Brain microvascular endothelial cell (primary cell): ENCODE data around the gene OR2D2.

Experiments
- DNase-seq: peaks from one replicate; pipeline ENCODE4 v3.0.0-alpha.2; 2020
- H3K27ac ChIP-seq: fragments of 250-450 bp; sonication (Bioruptor Pico); 2 replicates; pipeline ENCODE4 v1.5.1; 2020; ENCODE audit warnings: mild to moderate bottlenecking, moderate library complexity
- H3K27me3 ChIP-seq: fragments of 250-450 bp; sonication (Bioruptor Pico); replicated peaks from 2 replicates; pipeline ENCODE4 v1.5.1; 2020; ENCODE audit warnings: mild to moderate bottlenecking
- H3K36me3 ChIP-seq: fragments of 250-450 bp; sonication (Bioruptor Pico); replicated peaks from 2 replicates; pipeline ENCODE4 v1.5.1; 2020; ENCODE audit warnings: mild to moderate bottlenecking
- H3K4me3 ChIP-seq: 2 replicates; pipeline ENCODE4 v1.5.1; 2011; ENCODE audit warnings: low read depth, mild to moderate bottlenecking, control low read depth, low read length, moderate library complexity
- in situ Hi-C: cut with HindIII; loops from 2 replicates; pipeline ENCODE4 v1.10.0; 2017; ENCODE audit warnings: low sequenced_read_pairs, low pct_ligation_motif_present
- TF ChIP-seq, protein P1 (sequence below): IDR thresholded peaks from 2 replicates; pipeline ENCODE4 v1.5.1; 2011; ENCODE audit warnings: low read depth, mild to moderate bottlenecking, moderate library complexity, low read length, control low read depth, inconsistent platforms; ENCODE audit errors: missing control alignments

Gene OR2D2

DNA sequence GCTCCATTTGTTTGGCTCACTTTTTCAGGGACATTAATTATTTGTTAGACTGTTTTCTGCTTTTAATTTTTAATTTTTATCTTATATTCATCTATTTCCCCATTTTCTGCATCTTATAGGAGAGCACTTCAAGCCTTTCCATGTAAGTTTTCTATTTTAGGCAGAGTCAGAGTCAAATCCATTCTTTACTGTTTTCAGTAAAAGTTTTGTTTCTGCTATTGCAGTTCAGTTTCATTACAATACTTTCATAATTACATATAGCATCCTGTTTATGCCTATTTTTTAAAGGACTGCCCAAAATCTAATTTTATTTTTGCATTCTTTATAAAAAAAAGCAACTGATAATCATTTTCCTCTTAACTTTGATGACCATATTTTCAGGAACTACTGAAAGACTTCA is 50.6 kb downstream of the OR2D2 start:
- TF ChIP-seq, protein P1, sequence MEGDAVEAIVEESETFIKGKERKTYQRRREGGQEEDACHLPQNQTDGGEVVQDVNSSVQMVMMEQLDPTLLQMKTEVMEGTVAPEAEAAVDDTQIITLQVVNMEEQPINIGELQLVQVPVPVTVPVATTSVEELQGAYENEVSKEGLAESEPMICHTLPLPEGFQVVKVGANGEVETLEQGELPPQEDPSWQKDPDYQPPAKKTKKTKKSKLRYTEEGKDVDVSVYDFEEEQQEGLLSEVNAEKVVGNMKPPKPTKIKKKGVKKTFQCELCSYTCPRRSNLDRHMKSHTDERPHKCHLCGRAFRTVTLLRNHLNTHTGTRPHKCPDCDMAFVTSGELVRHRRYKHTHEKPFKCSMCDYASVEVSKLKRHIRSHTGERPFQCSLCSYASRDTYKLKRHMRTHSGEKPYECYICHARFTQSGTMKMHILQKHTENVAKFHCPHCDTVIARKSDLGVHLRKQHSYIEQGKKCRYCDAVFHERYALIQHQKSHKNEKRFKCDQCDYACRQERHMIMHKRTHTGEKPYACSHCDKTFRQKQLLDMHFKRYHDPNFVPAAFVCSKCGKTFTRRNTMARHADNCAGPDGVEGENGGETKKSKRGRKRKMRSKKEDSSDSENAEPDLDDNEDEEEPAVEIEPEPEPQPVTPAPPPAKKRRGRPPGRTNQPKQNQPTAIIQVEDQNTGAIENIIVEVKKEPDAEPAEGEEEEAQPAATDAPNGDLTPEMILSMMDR = no peak
- no peak for DNase-seq
- in situ Hi-C loops = no loop called here
- Histone ChIP-seq H3K27ac (no peak overlapping the region), H3K36me3 (no peaks in the 10 kb centered on the region), H3K4me3 (no peak overlapping the region), H3K27me3 (no peaks in the 10 kb centered on the region)
